Middle frontal gyrus (tissue), 1 donor: ENCODE results near the gene ALG8.
A peak's percentile ranks its signal among the peaks of the same experiment; 100 is the strongest.
"Not testable (repeated sequence)": the region's sequence is repeated elsewhere in the genome, so short reads cannot be mapped to it uniquely, and the experiment has no call there.

Source experiments
- DNase-seq: peaks from one replicate; pipeline ENCODE4 v3.0.0-alpha.2; 2015; ENCODE audit warnings: low spot score; ENCODE audit errors: extremely low spot score

ALG8 gene

DNA sequence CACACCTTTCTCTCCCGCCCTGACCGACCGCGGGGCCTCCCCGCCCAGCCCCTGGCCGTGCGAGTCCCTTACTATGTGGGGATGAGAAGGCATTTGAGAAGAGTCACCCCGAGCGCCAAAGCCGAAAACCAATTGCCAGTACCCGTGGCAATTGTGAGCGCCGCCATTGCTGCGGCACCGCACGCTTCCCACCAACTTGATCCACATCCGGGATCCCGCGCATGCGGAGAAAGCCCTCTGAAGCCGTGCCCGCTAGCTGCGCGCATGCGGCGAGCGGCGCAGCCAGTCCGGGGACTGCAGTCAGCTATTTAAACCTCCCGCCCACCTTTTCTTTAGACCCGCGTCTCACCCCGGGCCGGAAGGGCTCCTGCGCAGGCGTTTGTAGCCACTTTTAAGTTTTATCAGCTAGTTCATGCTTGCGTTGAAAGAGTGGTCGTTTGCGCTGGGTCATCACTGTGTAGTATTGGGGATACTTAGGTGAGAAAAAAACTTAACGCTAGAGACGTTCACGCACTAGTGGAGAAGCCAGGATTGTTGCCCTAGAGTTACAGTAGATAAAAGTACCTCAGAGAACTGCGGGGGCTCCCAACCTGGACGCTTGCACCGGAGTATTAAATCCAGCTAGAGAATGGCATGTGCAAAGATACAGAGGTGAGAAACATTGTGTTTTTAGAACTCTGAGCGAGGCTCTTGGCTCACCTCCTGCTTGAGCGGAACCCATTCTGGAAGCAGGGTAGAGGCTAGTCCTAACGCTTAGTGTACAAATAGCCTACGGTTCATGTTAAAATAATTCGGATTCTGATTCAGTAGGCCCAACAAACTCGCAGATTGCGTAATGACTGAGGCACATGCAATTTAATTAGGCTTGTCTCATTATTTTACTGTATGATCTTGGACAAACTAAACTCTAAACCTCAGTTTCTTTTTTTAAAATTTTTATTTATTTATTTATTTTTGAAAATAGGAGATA is at the start of gene ALG8:
TSS of gene ALG8 (minus strand) at position 205 of the 970 bp plus-strand sequence. CDS start at position 167, 38 bp downstream.
- DNase-seq: peak; percentile 95

DNA sequence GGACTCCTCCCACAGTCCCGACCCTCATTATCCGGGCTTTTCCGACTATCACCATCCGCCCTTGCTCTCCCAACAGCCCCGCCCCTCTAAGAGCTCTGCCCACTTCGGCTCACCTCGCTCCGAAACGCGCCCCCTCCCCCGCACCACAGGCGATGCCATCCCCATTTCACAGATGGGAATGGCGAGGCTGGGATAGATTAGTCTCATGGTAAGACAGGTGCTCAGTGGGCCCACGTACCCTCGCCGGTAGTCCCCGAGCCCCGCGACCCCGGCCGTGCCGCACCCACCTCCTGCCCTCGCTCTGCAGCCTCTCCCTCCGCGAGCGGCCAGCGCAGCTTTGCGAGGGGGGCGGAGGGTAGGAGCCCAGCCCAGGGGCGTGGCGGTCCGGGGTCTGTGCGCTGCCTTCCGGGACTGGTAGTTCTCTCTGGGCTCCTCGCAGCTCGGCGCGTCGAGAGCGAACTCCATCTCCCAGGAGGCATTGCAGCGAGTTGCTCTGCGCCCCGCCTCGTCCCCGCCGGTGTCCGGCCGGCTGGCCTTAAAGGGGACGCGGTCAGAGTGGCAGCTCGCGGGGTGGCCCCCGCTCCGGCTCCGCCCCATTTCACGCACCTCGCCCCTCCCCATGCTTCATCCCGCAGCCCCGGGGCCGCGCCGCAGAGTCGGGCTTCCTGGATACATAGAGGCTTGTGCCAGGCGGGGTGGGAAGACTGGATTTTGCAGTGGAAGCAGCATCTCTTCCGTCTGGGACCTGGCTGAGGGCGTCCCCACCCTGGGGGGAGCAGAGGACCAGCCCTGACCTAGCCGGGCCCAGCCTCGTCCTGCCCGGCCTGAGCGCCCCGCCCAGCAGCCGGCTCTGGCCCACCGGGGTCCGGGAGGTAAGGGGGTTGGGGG is 49.1 kb upstream of the ALG8 start, which contains the start of the genes KCTD21 and USP35:
TSS of gene KCTD21 (minus strand) at position 341 of the 888 bp plus-strand sequence. CDS start 14,072 bp downstream, outside the sequence.
TSS of gene USP35 (plus strand) at position 634 of the 888 bp plus-strand sequence. CDS start 7,327 bp downstream, outside the sequence.
- DNase-seq: peak; percentile 96

DNA sequence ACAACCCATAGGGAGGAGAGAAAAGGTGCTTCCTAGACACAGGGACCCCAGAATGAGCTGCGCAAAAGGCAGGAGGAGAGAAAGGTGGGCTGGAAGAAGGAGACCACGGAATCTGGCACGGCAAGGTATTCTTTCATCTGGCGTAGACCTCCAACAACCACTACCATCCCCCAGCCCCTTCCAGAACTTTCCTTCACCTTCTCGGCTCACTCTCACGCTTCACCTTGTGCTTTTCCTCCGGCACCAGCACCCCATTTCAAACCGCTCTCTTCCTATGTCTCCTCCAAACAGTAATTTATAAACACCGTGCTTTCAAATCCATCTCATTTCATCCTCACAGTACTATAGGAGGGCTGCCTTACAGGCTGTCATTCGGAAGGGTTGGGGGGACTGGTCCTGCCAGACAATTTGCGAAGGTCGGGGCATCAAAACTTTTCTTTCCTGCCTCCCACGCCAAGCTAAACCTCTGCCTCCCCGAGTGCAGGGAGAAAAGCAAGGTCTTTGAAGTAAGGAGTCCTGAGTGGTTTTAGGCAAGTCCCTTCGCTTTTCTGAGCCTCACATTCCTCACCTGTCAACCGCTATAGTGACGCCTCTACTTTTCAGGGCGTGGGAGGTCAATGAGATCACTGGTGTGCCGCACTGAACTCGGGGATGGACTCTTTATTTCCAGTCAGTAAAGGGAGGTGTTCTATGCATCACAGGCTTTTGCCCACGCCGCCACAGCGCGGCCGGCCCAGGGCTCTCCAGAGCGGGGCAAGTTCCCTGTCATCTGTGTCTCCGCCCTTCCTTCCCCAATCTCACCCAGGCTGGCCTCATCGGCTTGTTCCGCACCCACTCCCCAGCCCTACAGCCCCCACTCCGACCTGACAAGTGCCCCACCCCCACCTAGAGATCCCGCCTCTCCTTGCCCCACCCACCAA is 48.2 kb upstream of the ALG8 start:
- no peak for DNase-seq

DNA sequence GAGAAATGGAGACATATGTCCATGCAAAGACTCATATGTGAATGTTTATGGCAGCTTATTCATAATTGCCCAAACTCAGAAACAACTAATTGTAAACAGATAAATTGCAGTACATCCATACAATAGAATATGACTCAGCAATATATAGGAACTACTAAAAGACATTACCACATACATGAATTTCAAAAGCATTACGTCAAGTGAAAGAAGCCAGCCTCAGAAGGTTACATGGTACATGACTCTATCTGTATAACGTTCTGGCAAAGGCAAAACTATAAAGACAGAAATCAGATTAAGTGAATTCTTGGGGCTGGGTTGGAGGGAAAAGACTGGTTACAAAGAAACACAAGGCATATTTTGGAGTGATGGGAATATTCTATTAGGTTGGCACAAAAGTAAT is 41.8 kb upstream of the ALG8 start:
- DNase-seq: no peak

DNA sequence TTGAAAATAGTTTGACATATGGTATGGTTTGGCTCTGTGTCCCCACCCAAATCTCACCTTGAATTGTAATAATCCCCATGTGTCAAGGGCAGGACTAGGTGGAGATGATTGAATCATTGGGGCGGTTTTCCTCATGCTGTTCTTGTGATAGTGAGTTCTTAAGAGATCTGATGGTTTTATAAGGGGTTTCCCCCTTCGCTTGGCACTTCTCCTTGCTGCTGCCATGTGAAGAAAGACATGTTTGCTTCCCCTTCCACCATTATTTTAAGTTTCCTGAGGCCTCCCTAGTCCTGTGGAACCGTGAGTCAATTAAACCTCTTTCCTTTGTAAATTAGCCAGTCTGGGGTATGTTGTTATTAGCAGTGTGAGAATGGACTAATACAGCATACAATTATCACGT is 41.3 kb upstream of the ALG8 start:
- DNase-seq: no peak

DNA sequence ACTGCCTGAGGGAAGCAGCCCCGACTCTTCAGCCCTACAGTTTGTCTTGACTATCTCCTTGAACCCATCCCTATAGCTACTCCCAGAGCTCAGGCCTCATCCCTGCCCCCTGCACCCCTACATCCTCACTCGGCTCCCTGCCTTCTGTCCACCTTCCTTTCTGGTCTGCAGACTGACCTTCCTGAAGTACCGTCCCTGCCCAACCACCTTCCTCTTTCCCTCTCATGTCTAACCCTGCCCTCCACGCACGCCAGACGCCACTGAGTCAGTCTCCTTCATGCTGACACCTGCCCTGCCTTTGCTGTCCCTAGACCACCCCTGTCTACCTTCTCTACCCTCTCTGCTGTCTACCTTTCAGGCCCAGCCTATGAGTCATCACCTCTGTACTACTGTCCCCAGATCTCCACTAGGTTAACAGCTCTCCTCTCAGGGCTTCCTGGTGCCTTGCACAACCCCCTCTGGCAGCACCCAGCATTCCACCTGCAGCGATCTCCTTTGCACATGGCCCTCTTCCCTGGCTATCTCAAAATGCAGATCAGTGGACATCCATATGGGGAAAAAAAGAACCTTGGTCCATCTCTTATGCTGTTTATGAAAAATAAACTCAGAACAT is 40.1 kb upstream of the ALG8 start:
- no peak for DNase-seq

DNA sequence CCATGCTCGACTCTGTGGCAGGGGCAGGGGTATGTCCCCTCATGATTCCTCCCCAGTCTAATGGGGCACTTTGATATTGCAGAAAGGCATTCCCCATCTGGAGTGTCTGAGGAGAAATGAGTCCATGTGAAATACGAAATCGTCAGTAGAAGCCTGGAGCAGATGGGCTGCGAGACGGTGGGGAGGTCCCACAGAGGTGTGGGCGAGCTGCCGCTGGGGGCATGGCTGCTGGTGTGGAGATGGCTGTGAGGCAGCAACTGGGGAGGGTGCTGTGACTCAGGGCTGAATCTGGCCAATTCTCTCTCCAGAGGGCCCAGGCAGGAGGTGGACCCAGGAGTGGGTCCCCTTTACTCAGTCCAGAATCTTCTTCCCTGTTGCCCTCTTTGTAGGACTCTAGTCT is 37.8 kb upstream of the ALG8 start:
- no peak for DNase-seq

DNA sequence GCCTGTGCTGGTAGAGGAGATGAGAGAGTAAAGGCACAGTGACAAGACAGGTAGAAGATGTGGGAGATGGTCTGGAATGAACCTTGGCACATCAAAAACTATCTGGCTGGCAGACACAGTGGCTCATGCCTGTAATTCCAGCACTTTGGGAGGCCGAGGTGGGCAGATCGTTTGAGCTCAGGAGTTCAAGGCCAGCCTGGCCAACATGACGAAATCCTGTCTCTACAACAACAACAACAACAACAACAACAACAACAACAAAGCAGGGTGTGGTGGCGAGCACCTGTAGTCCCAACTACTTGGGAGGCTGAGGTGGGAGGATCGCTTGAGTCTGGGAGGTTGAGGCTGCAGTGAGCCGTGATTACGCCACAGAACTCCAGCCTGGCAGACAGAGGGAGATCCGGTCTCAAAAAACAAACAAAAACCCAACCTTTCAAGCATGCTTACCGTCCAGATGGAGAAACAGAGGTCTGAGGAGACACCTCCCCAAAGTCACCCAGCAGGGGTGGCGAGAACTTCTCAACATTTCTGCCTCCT is 37.2 kb upstream of the ALG8 start:
- no peak for DNase-seq

DNA sequence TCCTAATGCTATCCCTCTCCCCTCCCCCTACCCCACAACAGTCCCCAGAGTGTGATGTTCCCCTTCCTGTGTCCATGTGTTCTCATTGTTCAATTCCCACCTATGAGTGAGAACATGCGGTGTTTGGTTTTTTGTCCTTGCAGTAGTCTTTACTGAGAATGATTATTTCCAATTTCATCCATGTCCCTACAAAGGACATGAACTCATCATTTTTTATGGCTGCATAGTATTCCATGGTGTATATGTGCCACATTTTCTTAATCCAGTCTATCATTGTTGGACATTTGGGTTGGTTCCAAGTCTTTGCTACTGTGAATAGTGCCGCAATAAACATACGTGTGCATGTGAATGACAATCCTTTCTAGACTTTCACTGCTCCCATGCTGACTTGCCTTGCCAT is 36.4 kb upstream of the ALG8 start:
- not testable (repeated sequence) for DNase-seq

DNA sequence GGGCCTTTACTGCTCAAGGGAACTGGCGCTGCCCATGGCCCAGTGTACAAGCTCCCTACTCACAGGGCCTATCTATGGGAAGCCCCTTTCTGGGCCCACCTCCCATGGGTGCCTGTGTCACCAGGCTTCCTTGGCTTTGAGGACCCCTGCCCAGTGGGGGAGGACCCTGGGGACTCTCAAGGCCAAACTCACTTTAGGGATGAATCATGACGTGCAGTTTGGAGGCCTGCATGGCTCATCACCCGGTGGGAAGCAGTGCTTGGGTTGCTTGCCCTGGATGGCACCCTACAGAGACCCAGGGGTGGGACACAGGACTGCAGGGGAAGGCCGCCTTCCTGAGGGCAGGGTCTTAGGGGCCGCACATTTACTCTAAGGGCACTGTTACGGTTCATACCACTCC is 32.5 kb upstream of the ALG8 start:
- DNase-seq: no peak

DNA sequence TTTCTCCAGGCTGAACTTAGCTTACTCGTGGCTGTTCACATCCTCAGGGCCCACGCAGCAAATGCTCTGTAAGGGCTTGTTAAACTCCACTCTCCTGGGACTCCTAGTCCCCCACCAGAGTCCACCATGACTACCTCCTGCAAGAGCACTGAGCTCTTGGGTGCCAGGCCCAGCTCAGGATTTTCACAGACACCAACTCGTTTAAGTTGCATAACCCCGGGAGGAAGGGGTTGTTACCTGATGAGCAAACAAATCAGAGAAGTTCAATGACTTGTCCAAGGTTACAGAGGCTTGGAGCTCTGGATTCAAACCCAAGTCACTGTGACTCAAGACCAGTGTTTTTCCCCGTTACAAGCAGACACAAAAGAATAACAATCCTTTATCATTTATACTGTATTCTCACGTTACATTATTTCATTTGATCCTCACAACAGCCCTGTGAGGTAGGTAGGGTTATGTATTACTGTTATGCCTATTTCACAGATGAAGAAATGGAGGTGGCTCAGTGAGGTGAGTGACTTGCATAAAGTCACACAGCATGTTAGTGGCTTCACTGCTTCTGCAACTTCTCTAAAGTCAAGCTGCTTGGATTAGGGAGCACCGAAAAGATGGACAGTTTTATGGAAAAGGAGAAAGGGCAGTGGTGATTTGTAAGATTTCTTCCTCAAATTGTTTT is 31.6 kb upstream of the ALG8 start:
- no peak for DNase-seq

DNA sequence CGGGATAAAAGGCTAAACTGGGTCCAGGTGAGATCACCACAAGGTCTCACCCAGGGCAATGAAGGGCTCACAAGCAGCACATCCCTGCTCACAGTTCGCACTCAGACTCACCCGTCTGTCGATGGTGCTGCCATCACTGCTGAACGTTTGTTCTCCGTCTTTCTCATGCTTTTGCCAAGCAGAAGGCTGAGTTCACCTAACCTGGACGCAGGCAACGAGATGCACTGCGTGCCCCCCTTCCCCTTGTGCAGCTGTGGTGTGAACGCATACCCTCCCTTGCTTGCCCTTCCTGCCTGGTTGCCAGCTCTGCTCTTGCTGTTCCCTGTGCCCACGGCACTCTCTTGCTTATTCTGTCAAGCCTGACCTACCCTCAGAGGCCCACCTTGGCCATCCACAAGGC is 31.0 kb upstream of the ALG8 start:
- DNase-seq: no peak

DNA sequence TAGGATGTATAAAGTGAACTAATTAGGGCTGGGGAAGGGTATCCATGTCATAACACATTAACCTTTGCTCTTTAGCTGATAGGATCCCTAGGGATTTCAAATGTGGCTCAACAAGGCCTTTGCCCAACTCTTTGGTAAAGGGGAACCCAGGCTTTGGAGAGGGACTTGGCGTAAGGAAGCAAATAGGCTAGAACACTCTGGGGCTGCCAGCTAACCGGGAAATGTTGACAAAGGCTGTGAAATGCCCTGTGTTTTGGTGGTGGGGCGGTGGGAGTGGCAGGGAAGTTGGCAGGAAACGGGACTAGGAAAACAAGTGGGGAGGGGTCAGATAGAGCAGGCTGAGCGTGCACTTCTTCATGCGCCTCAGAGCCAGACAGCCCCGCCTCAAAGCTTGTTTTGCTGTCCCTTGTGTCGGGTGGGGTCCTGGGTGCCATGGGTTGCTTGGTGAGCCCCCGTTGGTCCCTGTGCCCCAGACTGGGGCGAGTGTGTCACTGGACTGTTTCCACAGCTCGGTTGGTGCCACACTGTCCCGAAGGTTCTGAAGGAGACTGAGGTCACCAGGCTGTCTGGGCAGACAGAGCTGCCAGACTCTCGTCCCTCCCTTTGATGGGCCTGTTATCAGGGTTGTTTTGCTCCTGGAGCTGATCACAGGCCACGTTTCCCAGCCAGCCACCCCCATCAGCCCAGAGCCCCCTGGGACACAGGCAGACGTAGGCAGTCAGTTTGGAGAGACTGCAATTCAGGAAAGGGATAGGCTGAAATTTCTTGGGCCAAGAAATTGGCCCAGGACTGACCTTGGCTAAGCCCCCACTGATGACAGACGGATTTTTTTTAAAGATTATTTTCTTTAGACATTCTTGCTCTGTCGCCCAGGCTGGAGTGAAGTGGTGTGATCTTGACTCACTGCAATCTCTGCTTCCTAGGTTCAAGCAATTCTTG is 29.4 kb upstream of the ALG8 start:
- DNase-seq: no peak

DNA sequence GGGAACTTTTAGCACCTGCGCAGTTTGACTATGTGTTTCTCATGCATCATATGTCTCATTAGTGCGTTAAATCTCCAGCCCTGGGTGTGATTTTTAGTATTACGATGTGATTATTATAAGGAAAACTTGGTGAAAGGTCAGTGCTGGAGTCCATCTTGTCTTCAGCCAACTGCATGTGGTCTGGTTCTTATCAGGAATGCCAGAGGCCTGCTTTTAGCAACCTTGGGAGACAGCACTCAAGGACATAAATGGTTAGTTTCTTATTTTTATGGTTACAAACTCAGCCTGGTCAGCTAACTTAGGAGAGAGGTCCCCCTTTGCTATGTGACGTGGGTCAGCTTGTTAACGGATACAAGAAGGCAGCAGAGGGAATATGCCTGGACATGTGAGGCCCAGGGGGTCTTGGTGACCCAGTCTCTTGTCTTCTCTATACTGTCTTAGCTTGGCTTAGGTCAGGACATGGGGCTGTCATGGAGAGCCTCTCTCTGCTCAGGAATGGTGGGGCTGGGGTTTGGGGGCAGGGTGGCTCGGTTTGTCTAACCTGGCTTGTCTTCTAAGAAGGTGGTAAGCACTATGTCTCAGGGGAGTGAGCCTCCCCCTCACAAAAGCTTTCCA is 27.5 kb upstream of the ALG8 start:
- DNase-seq: no peak

DNA sequence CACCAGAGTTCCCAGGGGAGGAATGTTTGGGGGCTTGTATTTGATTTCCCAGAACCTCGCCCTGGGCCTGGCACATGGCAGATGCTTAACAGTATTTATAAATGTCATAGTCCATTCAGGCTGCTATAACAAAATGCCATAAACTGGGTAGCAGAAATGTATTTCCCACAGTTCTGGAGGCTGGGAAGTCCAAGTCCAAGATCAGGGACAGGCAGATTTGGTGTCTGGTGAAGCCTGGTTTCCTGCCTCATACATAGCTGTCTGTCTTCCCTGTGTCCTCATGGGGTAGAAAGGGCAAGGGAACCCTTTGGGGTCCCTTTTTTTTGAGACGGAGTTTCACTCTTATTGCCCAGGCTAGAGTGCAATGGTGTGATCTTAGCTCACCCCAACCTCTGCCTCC is 25.0 kb upstream of the ALG8 start:
- DNase-seq: no peak

DNA sequence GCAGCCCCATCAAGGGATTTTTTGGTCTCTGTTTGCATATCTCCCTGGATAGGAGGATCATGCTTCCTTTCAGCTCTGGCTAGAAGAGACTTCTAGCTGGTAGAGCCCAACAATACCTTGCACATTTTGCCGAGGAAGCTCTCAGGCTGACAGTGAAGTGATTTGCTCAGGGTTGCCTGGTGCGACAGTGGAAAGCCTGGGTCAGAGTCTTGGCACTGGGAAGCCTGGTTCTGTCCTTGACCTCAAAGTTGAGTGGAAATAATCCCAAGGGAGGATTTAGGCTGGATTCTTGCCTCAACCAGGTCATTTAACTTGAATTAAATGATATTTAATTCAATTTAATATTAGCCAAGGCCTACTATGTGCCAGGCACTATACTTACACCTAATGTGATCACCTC is 24.4 kb upstream of the ALG8 start:
- no peak for DNase-seq

DNA sequence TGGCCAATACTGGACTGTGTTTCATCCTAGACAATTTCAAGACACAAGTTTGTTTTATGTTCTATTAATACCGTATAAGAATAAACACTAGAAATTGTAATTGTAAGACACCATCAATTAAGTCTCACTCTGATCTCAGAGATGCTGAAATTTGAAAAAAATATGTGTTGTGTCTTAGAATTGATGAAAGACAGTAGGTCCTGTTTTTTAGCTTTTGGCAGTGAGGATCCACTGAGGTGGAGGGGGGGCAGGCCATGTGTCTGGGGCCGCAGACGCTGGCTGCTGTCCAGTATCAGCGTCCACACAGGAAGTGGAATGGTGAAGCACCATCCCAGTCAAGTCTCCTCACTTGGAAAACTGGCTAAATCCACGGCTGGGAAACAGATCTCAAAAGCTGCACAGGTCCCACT is 22.5 kb upstream of the ALG8 start:
- no peak for DNase-seq

DNA sequence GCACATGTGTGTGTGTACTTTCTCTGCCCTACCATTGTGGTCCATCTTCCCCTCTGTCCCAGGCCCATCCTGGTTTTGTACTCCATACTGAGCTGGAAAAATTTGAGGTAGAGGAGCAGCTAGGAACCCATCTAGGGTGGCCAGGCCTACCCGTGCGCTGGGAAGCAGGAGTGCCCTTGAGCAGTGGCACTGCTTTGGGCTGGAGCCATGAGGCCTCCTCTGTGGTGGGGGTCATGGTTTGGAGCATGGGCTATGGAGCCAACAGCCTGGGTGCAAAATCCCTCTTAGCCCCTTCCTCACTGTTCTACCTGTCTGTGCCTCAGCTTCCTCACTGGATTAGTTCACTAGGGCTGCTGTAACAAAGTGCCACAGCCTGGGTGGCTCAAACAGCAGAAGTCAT is 21.9 kb upstream of the ALG8 start:
- DNase-seq: no peak
